Activated CD8-positive, alpha-beta T cell treated with anti-CD3 and anti-CD28 coated beads for 36 hours (primary cell): ENCODE data around the gene GRPEL1. TPM values are rescaled to one million over a fixed set of nuclear protein-coding genes. Genes with fewer than 3 reads are reported as not detected.

Experiments
- ATAC-seq: fragments of 200-7000 bp; cut with Tn5 transposase; one replicate; pipeline ENCODE4 v1.10.0; 2021; ENCODE audit warnings: mild to moderate bottlenecking, moderate library complexity
- CTCF ChIA-PET: fragments of 350-600 bp; sonication (Branson Sonifier 250); formaldehyde crosslinking; loops from one replicate; lab custom pipeline; 2021; ENCODE audit warnings: antibody characterized with exemption; lab: Charles Lee
- POLR2A ChIA-PET: fragments of 350-600 bp; sonication (Branson Sonifier 250); formaldehyde crosslinking; loops from one replicate; lab custom pipeline; 2021; ENCODE audit warnings: antibody characterized with exemption; lab: Charles Lee
- DNase-seq: peaks from one replicate; pipeline ENCODE4 v3.0.0-alpha.2; 2020
- H3K27ac Mint-ChIP-seq: one replicate; pipeline ENCODE4 v1.8.0; 2021; ENCODE audit warnings: mild to moderate bottlenecking, mixed read lengths
- H3K27me3 Mint-ChIP-seq: one replicate; pipeline ENCODE4 v1.8.0; 2021; ENCODE audit warnings: mixed read lengths
- H3K36me3 Mint-ChIP-seq: one replicate; pipeline ENCODE4 v1.8.0; 2021; ENCODE audit warnings: low read depth, mixed read lengths
- H3K4me1 Mint-ChIP-seq: one replicate; pipeline ENCODE4 v1.8.0; 2021; ENCODE audit warnings: low read depth, mixed read lengths
- H3K4me3 Mint-ChIP-seq: one replicate; pipeline ENCODE4 v1.8.0; 2021; ENCODE audit warnings: mild to moderate bottlenecking, moderate library complexity, mixed read lengths
- H3K9me3 Mint-ChIP-seq: one replicate; pipeline ENCODE4 v1.8.0; 2021; ENCODE audit warnings: mixed read lengths
- CTCF ChIP-seq: fragments of 200-600 bp; IDR thresholded peaks from one replicate; pipeline ENCODE4 v1.8.0; 2022; ENCODE audit warnings: antibody characterized with exemption, mild to moderate bottlenecking
- intact Hi-C: fragments of 100-400 bp; cut with micrococcal nuclease; formaldehyde crosslinking; loops from one replicate; pipeline ENCODE4 v1.10.0; 2022
- total RNA-seq, 2 experiments: library from RNA; stranded (reverse); gene quantifications; one replicate each; pipeline ENCODE4 v1.2.3, GENCODE V29; 2021

The GRPEL1 gene
- total RNA-seq, 2 experiments from 2014 or later, result 82.4 to 84.5 TPM

- Mint-ChIP-seq H3K36me3 (peaks cover 39% of the 10 kb centered on the region), H3K4me3 (no peak overlapping the region), H3K9me3 (no peaks in the 10 kb centered on the region), H3K4me1 (peaks cover 2% of the 10 kb centered on the region), H3K27ac (no peak overlapping the region), H3K27me3 (no peaks in the 10 kb centered on the region)
- POLR2A ChIA-PET, result interaction anchor here (1.2 kb wide), 1 partner anchor 13 kb away, joined by 3 read pairs; no protein-coding TSS in a partner anchor
- CTCF ChIA-PET, result interaction anchor here (1.1 to 1.7 kb wide), 3 partner anchors 30 to 58 kb away, joined by 4 read pairs; partner anchors contain the start of gene TADA2B
- intact Hi-C loops, result no loop called here
- ATAC-seq, result no peak
- no peak for TF ChIP-seq CTCF
- no peak for DNase-seq
Measured at GRCh38 chr4:7013175-7013574, 54.7 kb downstream of the GRPEL1 start.

GRCh38 chr4:7009564-7009963 lies 58.3 kb downstream of the GRPEL1 start:
- Mint-ChIP-seq H3K36me3 (peaks cover 26% of the 10 kb centered on the region), H3K27ac (no peak overlapping the region), H3K9me3 (no peaks in the 10 kb centered on the region), H3K27me3 (no peaks in the 10 kb centered on the region), H3K4me3 (no peak overlapping the region), H3K4me1 (peaks cover 6% of the 10 kb centered on the region)
- ChIA-PET POLR2A (interaction anchor here (0.7 kb wide), 1 partner anchor 58 kb away, joined by 5 read pairs; no protein-coding TSS in a partner anchor), CTCF (interaction anchor here (1.1 kb wide), 1 partner anchor 110 kb away, joined by 3 read pairs; no protein-coding TSS in a partner anchor)
- ATAC-seq, result no peak
- TF ChIP-seq CTCF, result no peak
- DNase-seq, result no peak
- intact Hi-C loops, result no loop called here

Other genes starting within 250 kb of the GRPEL1 start
- 10 to 100 TPM; 34.7 to 36.3 TPM for gene TBC1D14, start 158.2 kb downstream of the GRPEL1 start, total RNA-seq
- gene TADA2B, start 24.7 kb downstream of the GRPEL1 start, total RNA-seq, result 10 to 100 TPM in 1 of 2 experiments, 1 to 10 TPM in 1; 7.7 to 10.0 TPM
- gene SORCS2, start 124.5 kb upstream of the GRPEL1 start, total RNA-seq, result under 1 TPM in 1 of 2 experiments, not detected in 1; 0.05 TPM